Cardiac fibroblast (primary cell): ENCODE data around the gene THY1.
A peak's percentile ranks its signal among the peaks of the same experiment; 100 is the strongest.

ENCODE experiments used
- DNase-seq, 2 donors: peaks; one replicate each; pipeline versions ENCODE4 v3.0.0 to v3.0.0-alpha.2; 2010; ENCODE audit warnings: low read depth in 2 of 2
- H3K4me3 ChIP-seq, 2 donors: replicated peaks in 1 of 2; 1 replicate in 1 of 2; 2 replicates in 1 of 2; pipeline ENCODE4 v1.5.1; 2011; ENCODE audit warnings: low read depth in 2 of 2, low read length in 2 of 2, mild to moderate bottlenecking in 2 of 2, moderate library complexity in 1 of 2
- CTCF ChIP-seq: IDR thresholded peaks from one replicate; pipeline ENCODE4 v1.5.1; 2011; ENCODE audit warnings: low read depth, mild to moderate bottlenecking, low read length, inconsistent platforms

Gene THY1

GRCh38 chr11:119404872-119405271 is 18.1 kb downstream of the THY1 start:
- no peak for DNase-seq
- no peak overlapping the region for H3K4me3 ChIP-seq
- TF ChIP-seq CTCF = no peak

GRCh38 chr11:119403021-119403420 is 20.0 kb downstream of the THY1 start:
- peak in 1 of 2 donors; percentile 26 for DNase-seq
- TF ChIP-seq CTCF = no peak

GRCh38 chr11:119402470-119402869 is 20.5 kb downstream of the THY1 start:
- no peak for TF ChIP-seq CTCF
- no peak overlapping the region for H3K4me3 ChIP-seq
- DNase-seq = no peak

More at GRCh38 chr11:119403021-119403420, 20.0 kb downstream of the THY1 start:
- H3K4me3 ChIP-seq = no peak overlapping the region

GRCh38 chr11:119400860-119401259 is 22.1 kb downstream of the THY1 start:
- no peak for DNase-seq
- no peak for TF ChIP-seq CTCF
- H3K4me3 ChIP-seq = no peak overlapping the region

GRCh38 chr11:119397740-119398139 is 25.2 kb downstream of the THY1 start:
- DNase-seq = no peak
- TF ChIP-seq CTCF = no peak
- H3K4me3 ChIP-seq = no peak overlapping the region

- TF ChIP-seq CTCF = no peak
- H3K4me3 ChIP-seq = no peak overlapping the region
- DNase-seq = no peak
Observed at GRCh38 chr11:119396835-119397234, 26.1 kb downstream of the THY1 start.

- no peak for TF ChIP-seq CTCF
- no peak for DNase-seq
Observed at GRCh38 chr11:119391275-119391674, 31.7 kb downstream of the THY1 start.

More at GRCh38 chr11:119391275-119391674, 31.7 kb downstream of the THY1 start:
- no peak overlapping the region for H3K4me3 ChIP-seq
